ENCODE measurements around the gene HS6ST1. TPM values are rescaled to one million over a fixed set of nuclear protein-coding genes. Genes with fewer than 3 reads are reported as not detected.

HS6ST1 gene
- total RNA-seq, 2 experiments from 2014 or later: 13.6 to 17.6 TPM

- TF ChIP-seq, protein P1, sequence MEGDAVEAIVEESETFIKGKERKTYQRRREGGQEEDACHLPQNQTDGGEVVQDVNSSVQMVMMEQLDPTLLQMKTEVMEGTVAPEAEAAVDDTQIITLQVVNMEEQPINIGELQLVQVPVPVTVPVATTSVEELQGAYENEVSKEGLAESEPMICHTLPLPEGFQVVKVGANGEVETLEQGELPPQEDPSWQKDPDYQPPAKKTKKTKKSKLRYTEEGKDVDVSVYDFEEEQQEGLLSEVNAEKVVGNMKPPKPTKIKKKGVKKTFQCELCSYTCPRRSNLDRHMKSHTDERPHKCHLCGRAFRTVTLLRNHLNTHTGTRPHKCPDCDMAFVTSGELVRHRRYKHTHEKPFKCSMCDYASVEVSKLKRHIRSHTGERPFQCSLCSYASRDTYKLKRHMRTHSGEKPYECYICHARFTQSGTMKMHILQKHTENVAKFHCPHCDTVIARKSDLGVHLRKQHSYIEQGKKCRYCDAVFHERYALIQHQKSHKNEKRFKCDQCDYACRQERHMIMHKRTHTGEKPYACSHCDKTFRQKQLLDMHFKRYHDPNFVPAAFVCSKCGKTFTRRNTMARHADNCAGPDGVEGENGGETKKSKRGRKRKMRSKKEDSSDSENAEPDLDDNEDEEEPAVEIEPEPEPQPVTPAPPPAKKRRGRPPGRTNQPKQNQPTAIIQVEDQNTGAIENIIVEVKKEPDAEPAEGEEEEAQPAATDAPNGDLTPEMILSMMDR (conservative IDR thresholded peaks at IDR 0.05; ENCODE audit: low read length): no peak
- TF ChIP-seq EZH2phosphoT487 (IDR thresholded peaks at IDR 0.05; ENCODE audit: borderline replicate concordance, low read depth, low read length): no peak
- H3K4me1 ChIP-seq (ENCODE audit: insufficient read depth, low read length, poor library complexity, severe bottlenecking): no peaks in the 10 kb centered on the region
- no peak overlapping the region for H3K4me2 ChIP-seq (ENCODE audit: low read length)
- no TSS peak for BruUV-seq (replicated peaks)
- H3K36me3 ChIP-seq (ENCODE audit: insufficient read depth, low read length): peaks cover 21% of the 10 kb centered on the region
- POLR2A ChIA-PET: no interaction called here
- H4K20me1 ChIP-seq (ENCODE audit: insufficient read depth, low read length): no peaks in the 10 kb centered on the region
- H2AFZ ChIP-seq (ENCODE audit: low read length): no peak overlapping the region
- intact Hi-C loops (cut with micrococcal nuclease; ENCODE audit: unreplicated experiment): no loop called here
- peaks cover 10% of the 10 kb centered on the region; the same call in 1 of the 2 replicates for H3K9me3 ChIP-seq (ENCODE audit: low read length)
- no peaks in the 10 kb centered on the region for H3K9me2 ChIP-seq (ENCODE audit: insufficient read depth, low read length)
- H3K4me3 ChIP-seq (ENCODE audit: low read depth, low read length, poor library complexity, severe bottlenecking): no peak overlapping the region
- no peaks in the 10 kb centered on the region for H3K79me2 ChIP-seq (ENCODE audit: insufficient read depth, low read depth, low read length)
- no peak for DNase-seq (ENCODE audit: low spot score)
- no peak overlapping the region for H3K27ac ChIP-seq (ENCODE audit: low read depth, low read length, poor library complexity, severe bottlenecking)
- CTCF ChIA-PET (ENCODE audit: unreplicated experiment): no interaction called here
These were observed 43.1 kb downstream of the HS6ST1 start for GRCh38 chr2:128275498-128276045.

DNA sequence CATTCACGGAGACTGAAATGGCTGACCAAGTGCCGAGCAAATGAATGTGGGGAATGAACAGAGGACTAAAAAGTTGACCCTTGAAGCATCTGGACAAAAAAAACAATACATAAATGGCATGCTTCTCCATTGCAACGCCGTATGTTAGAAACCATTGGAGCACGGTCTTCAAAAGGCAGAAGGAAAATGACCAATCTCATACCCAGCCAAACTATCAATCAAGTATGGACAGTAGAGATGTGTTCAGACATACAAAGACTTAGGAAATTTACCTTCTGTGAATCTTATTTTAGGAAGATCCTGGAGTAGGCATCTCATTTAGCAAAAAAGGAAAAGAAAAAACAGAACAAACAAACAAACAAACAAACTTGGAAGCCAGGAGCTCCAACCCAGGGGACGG lies 44.5 kb downstream of the HS6ST1 start:
- intact Hi-C loops (cut with micrococcal nuclease; ENCODE audit: unreplicated experiment): no loop called here
- Histone ChIP-seq H3K27ac (ENCODE audit: low read depth, low read length, poor library complexity, severe bottlenecking) (no peak overlapping the region), H3K36me3 (ENCODE audit: insufficient read depth, low read length) (peaks cover 21% of the 10 kb centered on the region), H4K20me1 (ENCODE audit: insufficient read depth, low read length) (no peaks in the 10 kb centered on the region), H3K9me2 (ENCODE audit: insufficient read depth, low read length) (no peaks in the 10 kb centered on the region), H3K9me3 (ENCODE audit: low read length) (peaks cover 10% of the 10 kb centered on the region; the same call in 1 of the 2 replicates), H2AFZ (ENCODE audit: low read length) (no peak overlapping the region), H3K4me3 (ENCODE audit: low read depth, low read length, poor library complexity, severe bottlenecking) (no peak overlapping the region), H3K4me1 (ENCODE audit: insufficient read depth, low read length, poor library complexity, severe bottlenecking) (no peaks in the 10 kb centered on the region), H3K79me2 (ENCODE audit: insufficient read depth, low read depth, low read length) (no peaks in the 10 kb centered on the region), H3K4me2 (ENCODE audit: low read length) (no peak overlapping the region)
- no TSS peak for BruUV-seq (replicated peaks)
- POLR2A ChIA-PET: no interaction called here
- DNase-seq (ENCODE audit: low spot score): no peak
- CTCF ChIA-PET (ENCODE audit: unreplicated experiment): no interaction called here
- TF ChIP-seq, protein P1 (conservative IDR thresholded peaks at IDR 0.05; ENCODE audit: low read length): no peak

GRCh38 chr2:128273469-128274081 lies 45.1 kb downstream of the HS6ST1 start:
- H3K4me1 ChIP-seq (ENCODE audit: insufficient read depth, low read length, poor library complexity, severe bottlenecking): no peaks in the 10 kb centered on the region
- no peaks in the 10 kb centered on the region for H3K9me2 ChIP-seq (ENCODE audit: insufficient read depth, low read length)
- no peak overlapping the region for H3K27ac ChIP-seq (ENCODE audit: low read depth, low read length, poor library complexity, severe bottlenecking)
- no peaks in the 10 kb centered on the region for H3K79me2 ChIP-seq (ENCODE audit: insufficient read depth, low read depth, low read length)
- CTCF ChIA-PET (ENCODE audit: unreplicated experiment): no interaction called here
- H3K4me3 ChIP-seq (ENCODE audit: low read depth, low read length, poor library complexity, severe bottlenecking): no peak overlapping the region
- H2AFZ ChIP-seq (ENCODE audit: low read length): no peak overlapping the region
- H3K36me3 ChIP-seq (ENCODE audit: insufficient read depth, low read length): peaks cover 21% of the 10 kb centered on the region
- H3K4me2 ChIP-seq (ENCODE audit: low read length): no peak overlapping the region
- TF ChIP-seq EZH2phosphoT487 (IDR thresholded peaks at IDR 0.05; ENCODE audit: borderline replicate concordance, low read depth, low read length): no peak
- TF ChIP-seq, protein P1 (conservative IDR thresholded peaks at IDR 0.05; ENCODE audit: low read length): no peak
- BruUV-seq (replicated peaks): no TSS peak
- peaks cover 10% of the 10 kb centered on the region; the same call in 1 of the 2 replicates for H3K9me3 ChIP-seq (ENCODE audit: low read length)
- POLR2A ChIA-PET: no interaction called here
- no peak for DNase-seq (ENCODE audit: low spot score)
- H4K20me1 ChIP-seq (ENCODE audit: insufficient read depth, low read length): no peaks in the 10 kb centered on the region
- intact Hi-C loops (cut with micrococcal nuclease; ENCODE audit: unreplicated experiment): no loop called here
